HepG2 (cell line): ENCODE measurements around the gene DFFA. TPM values are rescaled to one million over a fixed set of nuclear protein-coding genes. Genes with fewer than 3 reads are reported as not detected.

Source experiments
- AHR ChIP-seq: IDR thresholded peaks from 2 replicates; pipeline ENCODE4 v1.6.1; 2018; ENCODE audit warnings: missing genetic modification reagents, missing compliant biosample characterization
- GZF1 ChIP-seq: sonication (generic); formaldehyde crosslinking; IDR thresholded peaks from 2 replicates; pipeline ENCODE4 v1.5.1; 2020; ENCODE audit warnings: mild to moderate bottlenecking, missing genetic modification reagents
- HHEX ChIP-seq: IDR thresholded peaks from 2 replicates; pipeline ENCODE4 v1.6.1; 2016; ENCODE audit warnings: control low read depth
- IRF2 ChIP-seq: IDR thresholded peaks from 2 replicates; pipeline ENCODE4 v1.6.1; 2018; ENCODE audit warnings: missing genetic modification reagents, missing compliant biosample characterization
- POLR2AphosphoS2 ChIP-seq: IDR thresholded peaks from 2 replicates; pipeline ENCODE4 v1.6.1; 2011; ENCODE audit warnings: low read depth, low read length, improper control_type of control experiment
- RORA ChIP-seq: sonication (generic); formaldehyde crosslinking; IDR thresholded peaks from 2 replicates; pipeline ENCODE4 v1.5.0; 2020; ENCODE audit warnings: mild to moderate bottlenecking, missing genetic modification reagents, moderate library complexity
- SCMH1 ChIP-seq: sonication (generic); formaldehyde crosslinking; IDR thresholded peaks from 2 replicates; pipeline ENCODE4 v1.9.0; 2021; ENCODE audit warnings: missing genetic modification reagents, mild to moderate bottlenecking, borderline replicate concordance
- TERF1 ChIP-seq: sonication (generic); formaldehyde crosslinking; IDR thresholded peaks from 2 replicates; pipeline ENCODE4 v1.8.0; 2022; ENCODE audit warnings: mild to moderate bottlenecking, missing genetic modification reagents, moderate library complexity
- ZBTB25 ChIP-seq: IDR thresholded peaks from 2 replicates; pipeline ENCODE4 v1.6.1; 2018; ENCODE audit warnings: missing genetic modification reagents
- ZHX1 ChIP-seq: sonication (generic); formaldehyde crosslinking; IDR thresholded peaks from 2 replicates; pipeline ENCODE4 v1.8.1; 2022; ENCODE audit warnings: low read depth, mild to moderate bottlenecking, missing genetic modification reagents
- ZKSCAN8 ChIP-seq: IDR thresholded peaks from 2 replicates; pipeline ENCODE4 v1.6.1; 2016; ENCODE audit warnings: borderline replicate concordance, missing genetic modification reagents, missing compliant biosample characterization
- ZNF350 ChIP-seq: sonication (generic); formaldehyde crosslinking; IDR thresholded peaks from 2 replicates; pipeline ENCODE4 v1.4.0; 2020; ENCODE audit warnings: mild to moderate bottlenecking, low read depth, missing genetic modification reagents, borderline replicate concordance
- ZNF451 ChIP-seq: sonication (generic); formaldehyde crosslinking; IDR thresholded peaks from 2 replicates; pipeline ENCODE4 v1.5.0; 2020; ENCODE audit warnings: mild to moderate bottlenecking, missing genetic modification reagents
- ZNF460 ChIP-seq: sonication (generic); formaldehyde crosslinking; IDR thresholded peaks from 2 replicates; pipeline ENCODE4 v1.5.1; 2020; ENCODE audit warnings: missing genetic modification reagents, mild to moderate bottlenecking, borderline replicate concordance
- ZNF484 ChIP-seq: sonication (generic); formaldehyde crosslinking; IDR thresholded peaks from 2 replicates; pipeline ENCODE4 v1.5.1; 2020; ENCODE audit warnings: mild to moderate bottlenecking, low read depth, missing genetic modification reagents, borderline replicate concordance
- ZNF580 ChIP-seq: IDR thresholded peaks from 2 replicates; pipeline ENCODE4 v1.6.1; 2016; ENCODE audit warnings: low read depth, borderline replicate concordance
- ZNF777 ChIP-seq: sonication (generic); formaldehyde crosslinking; IDR thresholded peaks from 2 replicates; pipeline ENCODE4 v1.4.0; 2020; ENCODE audit warnings: missing genetic modification reagents
- ZNF816 ChIP-seq: sonication (generic); formaldehyde crosslinking; IDR thresholded peaks from 2 replicates; pipeline ENCODE4 v1.8.0; 2022; ENCODE audit warnings: missing genetic modification reagents, mild to moderate bottlenecking, borderline replicate concordance
- polyA plus RNA-seq, 8 experiments: library from polyadenylated mRNA; depleted of rRNA in 3 of 8; stranded (reverse) in 7 of 8; unstranded in 1 of 8; fragments of >200 nt; fragmentation: Illumina TruSeq in 4 of 8; extraction: Trizol in 4 of 8; gene quantifications; 2 replicates each; pipeline versions ENCODE4 v1.2.1 to v1.2.3, GENCODE V29; 2011 to 2016; ENCODE audit warnings: low read depth in 4 of 8, missing spikeins in 1 of 8, mixed read lengths in 1 of 8; ENCODE audit not compliant: insufficient read depth in 1 of 8
- total RNA-seq, 5 experiments: library from RNA; depleted of rRNA; stranded (reverse); fragments of >200 nt; fragmentation: Illumina TruSeq; extraction: Trizol; gene quantifications; 2 replicates each; pipeline ENCODE4 v1.2.3, GENCODE V29; 2016; ENCODE audit warnings: low read depth in 1 of 5
- TF ChIP-seq, protein P1 (sequence below): sonication (generic); formaldehyde crosslinking; IDR thresholded peaks from 2 replicates; pipeline ENCODE4 v1.5.0; 2020; ENCODE audit warnings: missing genetic modification reagents, mild to moderate bottlenecking, borderline replicate concordance
- TF ChIP-seq, protein P2 (sequence below): conservative IDR thresholded peaks from 2 replicates; pipeline ENCODE4 v1.6.1; 2018; ENCODE audit warnings: missing genetic modification reagents

DFFA gene
- total and polyA plus RNA-seq, 2 of the 13 experiments (the other 11 are each of a cell fraction or from before 2014, with no cell fraction given): 16.5 to 33.9 TPM

DNA sequence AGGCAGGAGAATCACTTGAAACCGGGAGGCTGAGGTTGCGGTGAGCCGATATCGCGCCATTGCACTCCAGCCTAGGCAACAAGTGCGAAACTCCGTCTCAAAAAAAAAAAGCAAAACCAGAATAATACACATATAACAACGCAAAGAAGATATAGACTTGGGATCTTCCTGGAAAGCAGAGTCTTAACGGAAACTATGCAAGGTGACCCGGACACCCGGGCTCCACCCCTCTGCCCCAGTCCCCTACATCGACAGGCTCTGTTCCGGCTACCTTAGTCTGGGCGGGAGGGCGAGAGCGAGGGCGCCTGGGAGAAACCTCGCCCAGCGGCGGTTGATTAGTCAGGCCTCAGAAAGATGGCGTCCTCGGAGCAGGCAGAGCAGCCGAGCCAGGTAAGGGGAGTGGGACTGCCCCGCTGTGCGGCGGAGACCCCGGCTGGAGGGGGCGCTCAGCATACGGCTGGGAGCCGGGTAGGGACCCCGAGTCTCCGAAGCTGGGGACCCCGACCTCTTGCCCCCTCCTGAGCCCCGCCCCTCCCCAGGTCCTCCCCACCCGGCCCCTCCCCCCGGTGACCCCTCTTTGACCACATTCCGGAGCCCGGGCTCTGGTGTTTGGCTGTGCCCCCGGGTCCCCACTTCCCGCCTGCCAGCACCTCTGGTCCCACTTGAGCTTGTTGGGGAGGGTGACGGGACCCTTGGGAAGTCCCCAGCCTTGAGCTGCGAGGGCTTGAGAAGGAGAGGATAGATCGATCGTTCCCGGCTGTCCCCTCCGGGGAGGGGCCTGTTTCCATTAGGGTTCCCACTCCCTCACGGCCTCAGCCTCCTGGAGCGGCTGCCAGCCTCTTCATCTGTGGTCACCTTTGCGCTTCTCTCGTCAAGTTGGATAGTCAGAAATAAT is 2.5 kb upstream of the DFFA start, which contains the start of gene PEX14 (continued):
- TF ChIP-seq, protein P1, sequence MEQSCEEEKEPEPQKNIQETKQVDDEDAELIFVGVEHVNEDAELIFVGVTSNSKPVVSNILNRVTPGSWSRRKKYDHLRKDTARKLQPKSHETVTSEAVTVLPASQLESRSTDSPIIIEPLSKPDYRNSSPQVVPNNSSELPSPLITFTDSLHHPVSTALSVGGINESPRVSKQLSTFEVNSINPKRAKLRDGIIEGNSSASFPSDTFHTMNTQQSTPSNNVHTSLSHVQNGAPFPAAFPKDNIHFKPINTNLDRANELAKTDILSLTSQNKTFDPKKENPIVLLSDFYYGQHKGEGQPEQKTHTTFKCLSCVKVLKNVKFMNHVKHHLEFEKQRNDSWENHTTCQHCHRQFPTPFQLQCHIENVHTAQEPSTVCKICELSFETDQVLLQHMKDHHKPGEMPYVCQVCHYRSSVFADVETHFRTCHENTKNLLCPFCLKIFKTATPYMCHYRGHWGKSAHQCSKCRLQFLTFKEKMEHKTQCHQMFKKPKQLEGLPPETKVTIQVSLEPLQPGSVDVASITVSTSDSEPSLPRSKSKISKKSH (CRISPR knock-in tag): no peak
- TF ChIP-seq HHEX (no peak), ZNF816 (peak; percentile 16; the same call in 1 of the 2 replicates), ZNF451 (peak; percentile 72; the same call in 1 of the 2 replicates), GZF1 (CRISPR knock-in tag) (0 out of 2 replicates have a peak, but pooled peaks have one; percentile 10), ZBTB25 (CRISPR knock-in tag) (0 out of 2 replicates have a peak, but pooled peaks have one; percentile 32), TERF1 (CRISPR knock-in tag) (no peak), ZNF580 (CRISPR knock-in tag) (peak; percentile 82), POLR2AphosphoS2 (peak; percentile 89; the same call in 1 of the 2 replicates), AHR (CRISPR knock-in tag) (0 out of 2 replicates have a peak, but pooled peaks have one; percentile 41), SCMH1 (CRISPR knock-in tag) (no peak), ZHX1 (0 out of 2 replicates have a peak, but pooled peaks have one; percentile 46), ZKSCAN8 (no peak), IRF2 (CRISPR knock-in tag) (peak; percentile 84), ZNF484 (no peak), ZNF350 (CRISPR knock-in tag) (peak; percentile 65), ZNF460 (CRISPR knock-in tag) (peak; percentile 49; the same call in 1 of the 2 replicates), ZNF777 (0 out of 2 replicates have a peak, but pooled peaks have one; percentile 16), RORA (no peak)
- TF ChIP-seq, protein P2, sequence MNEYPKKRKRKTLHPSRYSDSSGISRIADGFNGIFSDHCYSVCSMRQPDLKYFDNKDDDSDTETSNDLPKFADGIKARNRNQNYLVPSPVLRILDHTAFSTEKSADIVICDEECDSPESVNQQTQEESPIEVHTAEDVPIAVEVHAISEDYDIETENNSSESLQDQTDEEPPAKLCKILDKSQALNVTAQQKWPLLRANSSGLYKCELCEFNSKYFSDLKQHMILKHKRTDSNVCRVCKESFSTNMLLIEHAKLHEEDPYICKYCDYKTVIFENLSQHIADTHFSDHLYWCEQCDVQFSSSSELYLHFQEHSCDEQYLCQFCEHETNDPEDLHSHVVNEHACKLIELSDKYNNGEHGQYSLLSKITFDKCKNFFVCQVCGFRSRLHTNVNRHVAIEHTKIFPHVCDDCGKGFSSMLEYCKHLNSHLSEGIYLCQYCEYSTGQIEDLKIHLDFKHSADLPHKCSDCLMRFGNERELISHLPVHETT (CRISPR knock-in tag): 0 out of 2 replicates have a peak, but pooled peaks have one; percentile 11
